Stomach smooth muscle (tissue), 2 donors: ENCODE results near the gene KIF5C.
"Not testable (repeated sequence)": the region's sequence is repeated elsewhere in the genome, so short reads cannot be mapped to it uniquely, and the experiment has no call there.

ENCODE experiments used
- H3K27ac ChIP-seq: one replicate; pipeline ENCODE4 v1.7.0; 2013; ENCODE audit warnings: mild to moderate bottlenecking, low read length, inconsistent platforms
- H3K27me3 ChIP-seq, 2 donors: one replicate each; pipeline ENCODE4 v1.7.0; 2013; ENCODE audit warnings: low read length in 2 of 2; ENCODE audit not compliant: insufficient read depth in 2 of 2, control insufficient read depth in 1 of 2
- H3K36me3 ChIP-seq, 2 donors: one replicate each; pipeline ENCODE4 v1.7.0; 2013; ENCODE audit warnings: low read length in 2 of 2; ENCODE audit not compliant: control insufficient read depth in 2 of 2, insufficient read depth in 2 of 2
- H3K4me1 ChIP-seq: one replicate; pipeline ENCODE4 v1.7.0; 2013; ENCODE audit warnings: low read length; ENCODE audit not compliant: control insufficient read depth, insufficient read depth
- H3K4me3 ChIP-seq, 2 donors: one replicate each; pipeline ENCODE4 v1.7.0; 2013; ENCODE audit warnings: low read length in 2 of 2
- H3K9ac ChIP-seq, 2 donors: one replicate each; pipeline ENCODE4 v1.7.0; 2013; ENCODE audit warnings: low read length in 2 of 2, mild to moderate bottlenecking in 1 of 2
- H3K9me3 ChIP-seq, 2 donors: one replicate each; pipeline ENCODE4 v1.7.0; 2013; ENCODE audit warnings: low read length in 2 of 2; ENCODE audit not compliant: control insufficient read depth in 2 of 2
- donor health status: healthy.
- donor health status: Pancreatic carcinoma.

The KIF5C gene

DNA sequence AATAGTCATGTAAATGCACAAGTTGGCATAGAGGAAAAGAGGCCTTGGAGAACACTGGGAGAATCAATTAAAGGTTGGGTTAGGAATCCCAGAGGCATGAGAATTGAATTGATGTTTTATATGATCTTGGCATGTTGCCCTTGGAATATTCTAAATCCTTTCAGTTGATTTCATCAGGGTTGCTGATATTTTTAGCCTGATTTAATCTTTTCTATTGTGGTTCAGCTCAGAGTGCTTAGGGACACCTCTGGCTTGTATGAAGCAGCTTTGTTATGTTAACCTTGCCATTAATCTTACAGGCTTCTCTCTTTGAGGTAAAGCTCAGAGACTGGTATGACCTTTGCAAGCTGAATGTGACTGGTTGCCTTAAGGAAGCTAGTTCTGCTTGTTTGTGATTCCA, 99.1 kb downstream of the KIF5C start:
- Histone ChIP-seq H3K27me3 (no peaks in the 10 kb centered on the region), H3K9me3 (no peaks in the 10 kb centered on the region), H3K9ac (no peak overlapping the region), H3K4me3 (no peak overlapping the region), H3K4me1 (peaks cover 3% of the 10 kb centered on the region), H3K36me3 (no peaks in the 10 kb centered on the region), H3K27ac (no peak overlapping the region)

DNA sequence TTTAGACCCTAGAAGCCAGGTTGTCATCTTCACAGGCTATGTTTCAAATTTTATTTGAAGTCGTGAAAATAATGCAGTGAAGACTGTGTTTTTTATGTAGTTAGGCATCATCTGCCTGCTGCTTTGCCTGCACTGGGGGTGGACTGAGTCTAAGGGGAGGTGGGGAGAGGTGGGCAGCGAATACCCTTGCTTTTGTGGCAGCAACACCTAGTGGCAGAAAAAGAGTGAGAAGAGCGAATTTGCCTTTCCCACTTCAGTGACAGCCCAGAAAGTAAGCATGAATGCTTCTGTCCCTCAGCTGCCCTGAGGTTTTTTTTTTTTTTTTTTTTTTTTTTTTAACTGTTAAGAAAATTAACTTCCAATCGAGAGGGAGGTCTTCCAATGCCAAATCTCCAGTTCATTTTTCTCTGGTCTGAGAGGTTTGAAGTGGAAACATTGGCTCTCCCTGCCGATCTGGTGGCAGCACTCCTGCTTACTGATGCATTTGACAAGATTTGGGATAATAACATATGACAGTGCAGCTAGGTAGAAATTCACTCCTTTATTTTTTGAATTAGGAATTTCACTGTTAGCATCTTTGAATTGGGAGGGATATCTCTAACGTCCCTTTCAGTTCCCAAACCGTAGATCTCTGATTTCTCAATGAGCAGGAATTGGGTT, 103.1 kb downstream of the KIF5C start:
- H3K4me3 ChIP-seq: no peak overlapping the region
- no peaks in the 10 kb centered on the region for H3K36me3 ChIP-seq
- H3K9me3 ChIP-seq: no peaks in the 10 kb centered on the region
- no peaks in the 10 kb centered on the region for H3K4me1 ChIP-seq
- H3K27ac ChIP-seq: no peak overlapping the region
- H3K27me3 ChIP-seq: no peaks in the 10 kb centered on the region
- H3K9ac ChIP-seq: no peak overlapping the region

DNA sequence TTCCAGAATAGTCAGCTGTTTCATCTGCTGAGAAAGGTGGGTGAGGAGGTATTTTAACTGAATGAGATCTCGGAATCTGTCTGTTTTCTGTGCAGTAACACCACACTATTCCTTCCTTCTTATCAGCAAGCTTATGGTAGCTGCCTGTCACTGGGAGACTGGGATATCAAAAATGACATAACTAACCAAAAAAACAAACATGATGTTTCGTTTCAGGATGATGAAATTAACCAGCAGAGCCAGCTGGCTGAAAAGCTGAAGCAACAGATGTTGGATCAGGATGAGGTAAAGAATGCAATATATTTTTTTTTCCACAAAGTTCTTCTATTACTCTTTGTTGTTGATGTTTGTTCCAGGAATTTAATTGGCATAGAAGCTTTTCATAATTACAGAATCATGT, 103.7 kb downstream of the KIF5C start:
- no peaks in the 10 kb centered on the region for H3K4me1 ChIP-seq
- H3K4me3 ChIP-seq: no peak overlapping the region
- peaks cover 0 to under 1% of the 10 kb centered on the region in 2 donors for H3K27me3 ChIP-seq
- H3K27ac ChIP-seq: no peak overlapping the region
- H3K36me3 ChIP-seq: no peaks in the 10 kb centered on the region
- no peaks in the 10 kb centered on the region for H3K9me3 ChIP-seq
- H3K9ac ChIP-seq: no peak overlapping the region

DNA sequence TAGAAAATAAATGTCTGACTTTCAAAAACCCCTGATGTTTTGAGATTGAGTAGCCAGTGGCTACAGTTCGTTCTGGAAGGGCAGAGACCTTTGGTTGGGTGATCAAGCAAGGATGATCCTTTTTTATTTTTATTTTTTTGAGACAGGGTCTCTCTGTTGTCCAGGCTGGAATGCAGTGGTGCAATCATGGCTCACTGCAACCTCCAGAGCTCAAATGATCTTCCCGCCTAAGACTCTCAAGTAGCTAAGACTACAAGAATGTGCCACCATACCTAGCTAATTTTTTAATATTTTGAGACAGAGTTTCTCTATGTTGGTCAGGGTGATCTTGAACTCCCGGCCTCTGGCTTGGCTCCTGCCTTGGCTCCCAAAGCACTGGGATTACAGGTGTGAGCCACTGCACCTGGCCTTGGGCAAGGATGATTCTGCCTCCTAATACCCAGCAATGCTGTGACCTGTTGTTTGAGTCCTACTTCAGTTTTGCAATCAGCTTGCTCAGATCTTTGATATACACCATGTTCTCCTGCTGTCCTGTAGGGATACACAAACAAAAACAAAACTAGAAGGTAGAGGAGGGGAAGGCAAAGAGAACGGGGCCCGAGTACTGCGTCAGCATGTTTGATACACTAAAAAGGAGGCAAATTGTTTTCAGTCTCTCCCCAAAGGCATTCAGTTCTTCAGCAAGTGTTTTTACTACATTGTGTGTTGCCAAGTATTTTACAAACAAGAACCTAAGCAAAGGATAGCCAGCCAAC, 104.3 kb downstream of the KIF5C start:
- no peaks in the 10 kb centered on the region for H3K9me3 ChIP-seq
- peaks cover 0 to 2% of the 10 kb centered on the region in 2 donors for H3K27me3 ChIP-seq
- no peak overlapping the region for H3K9ac ChIP-seq
- H3K4me1 ChIP-seq: no peaks in the 10 kb centered on the region
- no peak overlapping the region for H3K4me3 ChIP-seq
- H3K36me3 ChIP-seq: peaks cover 0 to under 1% of the 10 kb centered on the region in 2 donors
- no peak overlapping the region for H3K27ac ChIP-seq

DNA sequence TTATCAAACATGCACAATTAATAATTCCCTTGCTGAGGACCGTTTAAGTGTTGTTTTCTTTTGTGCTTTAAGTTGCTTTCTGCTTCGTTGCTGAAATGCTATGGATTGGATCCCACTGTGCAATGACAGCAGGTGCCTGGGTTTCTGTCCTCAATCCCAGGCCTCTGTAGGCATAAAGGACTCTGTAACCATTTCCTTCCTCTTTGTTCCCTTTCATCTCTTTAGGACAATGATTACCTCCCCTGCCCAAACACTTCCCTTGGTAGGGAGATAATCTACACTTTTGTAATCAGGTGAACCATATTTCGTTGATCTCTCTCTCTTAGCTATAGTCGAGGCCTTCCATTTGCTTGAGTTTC, 104.9 kb downstream of the KIF5C start:
- Histone ChIP-seq H3K9me3 (no peaks in the 10 kb centered on the region), H3K36me3 (peaks cover 0 to 2% of the 10 kb centered on the region in 2 donors), H3K27me3 (peaks cover 0 to 2% of the 10 kb centered on the region in 2 donors), H3K9ac (no peak overlapping the region), H3K4me1 (no peaks in the 10 kb centered on the region), H3K27ac (no peak overlapping the region), H3K4me3 (no peak overlapping the region)

DNA sequence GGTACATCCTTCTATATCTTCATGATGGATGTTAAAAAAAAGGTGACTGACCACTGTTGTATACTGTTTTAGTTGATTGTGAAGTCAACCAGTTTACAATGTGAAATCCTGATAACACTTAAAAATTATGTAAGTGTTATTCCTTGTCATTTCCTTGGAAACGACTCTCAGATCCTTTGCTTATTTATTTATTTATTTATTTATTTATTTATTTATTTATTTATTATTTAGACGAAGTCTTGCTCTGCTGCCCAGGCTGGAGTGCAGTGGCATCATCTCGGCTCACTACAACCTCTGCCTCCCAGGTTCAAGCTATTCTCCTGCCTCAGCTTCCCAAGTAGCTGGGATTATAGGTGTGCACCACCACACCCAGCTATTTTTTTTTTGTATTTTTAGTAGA, 105.5 kb downstream of the KIF5C start:
- not testable (repeated sequence) for H3K9ac ChIP-seq, H3K27me3 ChIP-seq, H3K4me3 ChIP-seq, H3K4me1 ChIP-seq, H3K27ac ChIP-seq, H3K36me3 ChIP-seq, H3K9me3 ChIP-seq

DNA sequence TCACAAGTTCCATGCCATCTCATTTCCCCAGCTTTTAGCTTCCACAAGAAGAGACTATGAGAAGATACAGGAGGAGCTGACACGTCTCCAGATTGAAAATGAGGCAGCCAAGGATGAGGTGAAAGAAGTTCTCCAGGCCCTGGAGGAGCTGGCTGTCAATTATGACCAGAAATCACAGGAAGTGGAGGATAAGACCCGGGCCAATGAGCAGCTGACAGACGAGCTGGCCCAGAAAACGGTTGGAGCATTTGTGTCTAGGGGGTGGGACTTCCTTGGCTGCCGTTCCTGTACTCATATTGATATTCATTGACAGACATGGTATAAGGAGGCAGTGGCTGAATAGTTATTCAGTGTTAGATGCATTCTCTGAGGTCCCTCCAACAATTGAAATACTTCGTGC, 106.3 kb downstream of the KIF5C start:
- Histone ChIP-seq H3K4me3 (no peak overlapping the region), H3K36me3 (peaks cover 0 to 2% of the 10 kb centered on the region in 2 donors), H3K9ac (no peak overlapping the region), H3K4me1 (no peaks in the 10 kb centered on the region), H3K27ac (no peak overlapping the region), H3K27me3 (peaks cover 0 to 2% of the 10 kb centered on the region in 2 donors), H3K9me3 (no peaks in the 10 kb centered on the region)

DNA sequence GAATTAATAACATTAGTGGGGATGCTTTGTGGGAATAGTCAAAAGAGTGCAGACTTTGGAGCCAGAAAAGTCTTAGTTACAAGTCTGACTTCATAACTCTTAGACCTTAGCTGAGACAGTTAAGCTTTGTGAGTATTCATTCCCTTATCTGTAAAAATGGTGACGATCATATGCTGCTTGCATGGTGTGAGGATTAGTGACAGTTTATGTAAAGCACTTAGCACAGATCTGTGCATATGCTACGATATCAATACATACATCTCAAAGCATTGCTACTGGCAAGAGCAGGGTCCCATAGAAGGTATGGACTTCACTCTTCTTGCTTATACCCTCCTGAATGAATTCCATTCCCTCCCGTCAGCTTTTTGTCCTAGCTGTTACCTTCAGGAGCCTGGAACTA, 106.8 kb downstream of the KIF5C start:
- no peak overlapping the region for H3K27ac ChIP-seq
- H3K4me3 ChIP-seq: no peak overlapping the region
- no peaks in the 10 kb centered on the region for H3K4me1 ChIP-seq
- H3K9ac ChIP-seq: no peak overlapping the region
- no peaks in the 10 kb centered on the region for H3K9me3 ChIP-seq
- H3K27me3 ChIP-seq: peaks cover 0 to 2% of the 10 kb centered on the region in 2 donors
- H3K36me3 ChIP-seq: peaks cover 0 to 2% of the 10 kb centered on the region in 2 donors

DNA sequence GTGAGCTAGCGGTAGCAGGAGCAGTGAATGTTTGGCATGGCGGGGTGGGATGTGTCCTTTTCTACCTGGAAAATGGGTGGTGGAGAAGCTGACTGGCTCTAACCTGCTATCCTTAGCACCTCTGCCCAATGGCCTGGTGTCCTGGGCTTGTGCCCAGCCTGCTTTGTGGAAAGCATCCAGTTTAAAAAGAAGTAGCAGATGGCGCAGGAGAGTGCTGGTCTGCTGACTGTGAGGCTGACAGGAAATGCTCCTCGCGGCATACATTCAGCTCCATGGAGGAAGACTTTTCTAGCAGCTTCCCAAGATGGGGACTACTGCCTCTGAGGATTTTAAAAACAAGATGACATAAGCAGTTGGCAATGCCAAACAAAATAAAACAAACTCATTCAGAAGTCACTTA, 107.3 kb downstream of the KIF5C start:
- Histone ChIP-seq H3K4me3 (no peak overlapping the region), H3K27me3 (peaks cover 0 to 2% of the 10 kb centered on the region in 2 donors), H3K9me3 (no peaks in the 10 kb centered on the region), H3K9ac (no peak overlapping the region), H3K27ac (no peak overlapping the region), H3K4me1 (no peaks in the 10 kb centered on the region), H3K36me3 (peaks cover 0 to 2% of the 10 kb centered on the region in 2 donors)

DNA sequence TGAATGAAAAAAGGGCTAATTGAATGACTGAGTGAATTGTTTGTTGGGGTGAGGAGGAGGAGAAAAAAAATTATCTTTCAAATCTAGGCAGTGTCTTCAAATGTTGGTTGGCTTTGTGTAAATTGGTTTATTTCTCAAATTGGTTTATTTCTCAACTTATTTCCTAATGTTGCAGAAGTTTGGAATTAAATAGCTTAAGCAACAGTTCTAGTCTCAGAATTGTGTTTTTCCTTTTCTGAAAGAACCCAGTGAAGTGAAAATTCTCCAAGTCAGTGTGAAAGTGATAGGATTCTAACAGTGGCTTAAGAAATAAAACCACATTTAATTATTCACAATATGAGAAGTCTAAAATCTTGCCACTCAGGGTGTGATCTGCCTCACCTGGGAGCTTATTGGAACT, 108.9 kb downstream of the KIF5C start:
- Histone ChIP-seq H3K27ac (no peak overlapping the region), H3K36me3 (peaks cover 0 to 2% of the 10 kb centered on the region in 2 donors), H3K27me3 (peaks cover 0 to 2% of the 10 kb centered on the region in 2 donors), H3K4me3 (no peak overlapping the region), H3K9ac (no peak overlapping the region), H3K9me3 (no peaks in the 10 kb centered on the region), H3K4me1 (no peaks in the 10 kb centered on the region)

DNA sequence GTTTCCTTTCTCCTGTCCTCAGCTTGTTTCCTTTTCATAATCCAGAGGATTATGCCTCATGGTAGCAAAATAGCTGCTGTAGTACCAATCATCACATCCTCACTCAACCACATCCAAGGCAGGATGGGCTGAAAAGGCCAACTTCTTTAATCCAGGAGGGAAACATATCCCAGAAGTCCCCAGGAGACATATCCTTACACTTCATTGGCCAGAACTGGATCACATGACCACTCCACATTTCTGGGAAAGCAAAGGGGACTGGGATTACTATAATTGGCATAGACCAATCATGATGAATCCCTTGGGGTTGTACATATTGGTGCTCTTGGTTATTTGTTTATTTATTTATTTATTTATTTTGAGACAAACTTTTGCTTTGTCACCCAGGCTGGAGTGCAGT, 109.4 kb downstream of the KIF5C start:
- Histone ChIP-seq H3K4me1 (no peaks in the 10 kb centered on the region), H3K9me3 (no peaks in the 10 kb centered on the region), H3K4me3 (no peak overlapping the region), H3K27me3 (peaks cover 0 to 2% of the 10 kb centered on the region in 2 donors), H3K9ac (no peak overlapping the region), H3K36me3 (peaks cover 0 to 2% of the 10 kb centered on the region in 2 donors), H3K27ac (no peak overlapping the region)
